Measurements from ENCODE around the gene FGFR2.

Gene FGFR2

GRCh38 chr10:121520526-121520925, 77.7 kb downstream of the FGFR2 start:
- peak in 1 of 5 experiments; percentile 6 for DNase-seq

- no peak for DNase-seq
Observed at GRCh38 chr10:121519901-121520493, 78.2 kb downstream of the FGFR2 start.

GRCh38 chr10:121519411-121519810, 78.8 kb downstream of the FGFR2 start:
- no peak for DNase-seq

GRCh38 chr10:121518333-121518732, 79.9 kb downstream of the FGFR2 start:
- DNase-seq = no peak

GRCh38 chr10:121516093-121516865, 82.0 kb downstream of the FGFR2 start:
- peak in 1 of 5 experiments; percentile 90 for DNase-seq

- DNase-seq = peak in 1 of 5 experiments; percentile 93
Observed at GRCh38 chr10:121514141-121514865, 83.9 kb downstream of the FGFR2 start.

GRCh38 chr10:121511943-121512342, 86.3 kb downstream of the FGFR2 start:
- DNase-seq = no peak

GRCh38 chr10:121511460-121511859, 86.8 kb downstream of the FGFR2 start:
- no peak for DNase-seq

GRCh38 chr10:121510201-121510771, 88.0 kb downstream of the FGFR2 start:
- no peak for DNase-seq

GRCh38 chr10:121509796-121510195, 88.4 kb downstream of the FGFR2 start:
- DNase-seq = no peak

- no peak for DNase-seq
Observed at GRCh38 chr10:121509112-121509511, 89.1 kb downstream of the FGFR2 start.

GRCh38 chr10:121503587-121504051, 94.6 kb downstream of the FGFR2 start:
- DNase-seq = no peak

- no peak for DNase-seq
Observed at GRCh38 chr10:121501796-121502195, 96.4 kb downstream of the FGFR2 start.

- no peak for DNase-seq
Observed at GRCh38 chr10:121500701-121501332, 97.4 kb downstream of the FGFR2 start.

GRCh38 chr10:121497513-121498470, 100.5 kb downstream of the FGFR2 start:
- DNase-seq = peak in 1 of 5 experiments; percentile 18

GRCh38 chr10:121495719-121496118, 102.5 kb downstream of the FGFR2 start:
- no peak for DNase-seq

GRCh38 chr10:121494296-121494695, 103.9 kb downstream of the FGFR2 start:
- no peak for DNase-seq

GRCh38 chr10:121493521-121493920, 104.7 kb downstream of the FGFR2 start:
- DNase-seq = no peak

- DNase-seq = no peak
Observed at GRCh38 chr10:121490871-121491519, 107.2 kb downstream of the FGFR2 start.

- no peak for DNase-seq
Observed at GRCh38 chr10:121485436-121486139, 112.7 kb downstream of the FGFR2 start.
